ENCODE data around the gene ARHGAP15.

DNA sequence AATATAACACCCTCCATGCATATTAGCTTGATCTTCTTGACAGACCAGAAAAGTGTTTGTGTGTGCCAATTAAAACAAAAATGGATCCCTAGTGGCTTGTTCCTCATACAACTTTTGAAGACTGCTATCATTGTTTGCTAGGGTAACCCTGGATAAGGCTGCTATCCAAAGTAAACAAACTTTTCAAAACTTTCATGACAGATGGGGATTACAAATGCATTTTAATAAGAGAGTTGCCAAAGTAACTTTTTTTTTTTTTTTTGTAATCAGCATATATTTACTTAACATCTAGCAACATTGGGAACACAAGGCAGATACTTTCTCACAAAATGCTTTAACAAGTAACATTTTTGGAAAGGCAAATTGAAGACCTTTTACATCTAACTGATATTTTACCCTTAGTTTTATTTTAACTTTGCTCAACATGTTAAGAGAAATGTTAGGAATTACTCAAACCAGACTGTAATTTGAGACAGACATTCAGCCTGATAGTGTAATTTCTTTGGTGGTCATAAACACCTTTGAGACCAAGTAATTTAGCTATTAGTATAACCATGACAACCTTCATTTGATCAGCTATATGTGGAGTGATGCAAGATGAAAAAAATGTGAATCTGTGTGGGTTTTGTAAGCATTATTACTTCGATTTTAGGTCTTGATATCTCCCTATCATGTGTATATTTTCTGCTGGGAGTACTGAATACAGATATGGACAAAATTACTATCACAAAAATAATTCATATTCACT lies 300.9 kb downstream of the ARHGAP15 start:
- no peak for TF ChIP-seq RAD21 (IDR thresholded peaks at IDR 0.05; ENCODE audit: low read depth)
- TF ChIP-seq, protein P1, sequence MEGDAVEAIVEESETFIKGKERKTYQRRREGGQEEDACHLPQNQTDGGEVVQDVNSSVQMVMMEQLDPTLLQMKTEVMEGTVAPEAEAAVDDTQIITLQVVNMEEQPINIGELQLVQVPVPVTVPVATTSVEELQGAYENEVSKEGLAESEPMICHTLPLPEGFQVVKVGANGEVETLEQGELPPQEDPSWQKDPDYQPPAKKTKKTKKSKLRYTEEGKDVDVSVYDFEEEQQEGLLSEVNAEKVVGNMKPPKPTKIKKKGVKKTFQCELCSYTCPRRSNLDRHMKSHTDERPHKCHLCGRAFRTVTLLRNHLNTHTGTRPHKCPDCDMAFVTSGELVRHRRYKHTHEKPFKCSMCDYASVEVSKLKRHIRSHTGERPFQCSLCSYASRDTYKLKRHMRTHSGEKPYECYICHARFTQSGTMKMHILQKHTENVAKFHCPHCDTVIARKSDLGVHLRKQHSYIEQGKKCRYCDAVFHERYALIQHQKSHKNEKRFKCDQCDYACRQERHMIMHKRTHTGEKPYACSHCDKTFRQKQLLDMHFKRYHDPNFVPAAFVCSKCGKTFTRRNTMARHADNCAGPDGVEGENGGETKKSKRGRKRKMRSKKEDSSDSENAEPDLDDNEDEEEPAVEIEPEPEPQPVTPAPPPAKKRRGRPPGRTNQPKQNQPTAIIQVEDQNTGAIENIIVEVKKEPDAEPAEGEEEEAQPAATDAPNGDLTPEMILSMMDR (IDR thresholded peaks at IDR 0.05 in 2 of 3, conservative IDR thresholded peaks at IDR 0.05 in 1 of 3; ENCODE audit: borderline replicate concordance in 1 of 3, insufficient read depth in 1 of 3, low read depth in 2 of 3, low read length in 2 of 3): no peak
- no peak for TF ChIP-seq SP1 (IDR thresholded peaks at IDR 0.05; ENCODE audit: low read depth)
- TF ChIP-seq POLR2A (IDR thresholded peaks at IDR 0.05; ENCODE audit: borderline replicate concordance, extremely low read depth, insufficient read depth, insufficient read length): no peak
- TF ChIP-seq CBX3 (IDR thresholded peaks at IDR 0.05; ENCODE audit: low read depth): no peak
- no peak for TF ChIP-seq POLR2AphosphoS5 (IDR thresholded peaks at IDR 0.05; ENCODE audit: low read depth, low read length)
- TF ChIP-seq EGR1 (IDR thresholded peaks at IDR 0.05; ENCODE audit: low read depth): no peak
- TF ChIP-seq CEBPB (IDR thresholded peaks at IDR 0.05; ENCODE audit: low read depth): no peak
